GM21367 (cell line): ENCODE results near the gene AKR7A2.

Experiments used
- ATAC-seq: cut with Tn5 transposase; IDR thresholded peaks from one replicate; pipeline ENCODE4 v1.9.1; 2021; ENCODE audit not compliant: unreplicated experiment

AKR7A2 gene

DNA sequence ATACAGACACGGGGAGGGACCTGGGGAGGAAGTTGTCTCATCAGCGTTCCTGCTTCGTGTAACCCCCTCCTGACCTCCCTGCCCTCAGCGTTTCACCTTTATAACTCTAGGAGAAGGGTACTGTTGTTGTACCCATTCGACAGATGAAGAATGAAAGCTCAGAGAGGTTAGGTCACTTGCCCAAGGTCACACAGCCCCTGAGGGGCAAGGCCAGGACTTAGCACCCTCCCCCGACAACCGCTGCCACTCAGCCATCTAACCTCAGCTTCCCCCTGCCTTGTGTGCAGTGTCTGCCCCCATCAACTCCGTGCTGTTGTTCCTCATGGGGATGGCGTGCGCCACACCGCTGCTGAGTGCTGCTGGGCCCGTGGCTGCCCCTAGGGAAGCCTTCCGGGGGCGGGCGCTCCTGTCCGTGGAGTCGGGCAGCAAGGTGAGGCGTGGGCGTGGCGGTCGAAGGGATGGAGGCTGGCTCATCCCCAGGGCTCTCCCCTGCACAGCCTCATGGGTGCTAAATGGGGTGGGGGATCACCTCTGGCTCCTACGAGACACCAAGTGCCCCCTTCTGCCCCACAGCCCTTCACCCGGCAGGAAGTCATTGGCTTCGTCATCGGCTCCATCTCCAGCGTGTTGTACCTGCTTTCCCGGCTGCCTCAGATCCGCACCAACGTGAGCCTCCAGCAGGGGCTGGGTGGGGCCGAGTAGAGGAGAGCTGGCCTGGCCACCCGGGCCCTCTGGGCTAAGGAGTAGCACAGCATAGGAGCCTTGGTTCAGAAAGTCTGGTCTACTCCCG lies 14.2 kb upstream of the AKR7A2 start:
- no peak for ATAC-seq

DNA sequence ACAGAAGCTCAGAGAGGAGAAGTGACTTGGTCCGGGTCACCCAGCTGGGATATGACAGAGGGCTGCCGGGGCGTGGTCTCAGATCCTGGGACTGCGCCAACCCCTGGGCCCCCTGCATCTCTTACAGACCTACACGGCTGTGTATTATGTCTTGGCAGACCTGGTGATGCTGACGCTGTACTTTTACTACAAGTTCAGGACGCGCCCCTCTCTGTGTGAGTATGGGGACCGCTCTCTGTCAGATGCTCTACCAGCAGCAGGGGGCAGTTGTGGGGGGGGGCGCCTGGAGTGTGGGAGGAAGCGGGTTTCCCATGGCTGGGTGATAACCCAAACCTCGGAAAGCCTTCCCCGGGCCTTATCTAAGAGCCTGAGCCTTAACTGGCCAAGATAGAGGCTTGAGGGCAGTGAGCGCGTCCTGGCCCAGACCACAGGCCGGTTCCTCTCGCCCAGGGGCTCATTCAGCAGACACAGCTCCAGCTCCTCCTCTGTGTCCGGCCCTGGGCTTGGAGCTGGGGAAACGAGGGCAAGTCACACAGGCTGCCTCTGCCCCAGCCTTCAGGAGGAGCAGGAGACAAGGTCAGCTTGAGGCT lies 13.5 kb upstream of the AKR7A2 start:
- no peak for ATAC-seq

DNA sequence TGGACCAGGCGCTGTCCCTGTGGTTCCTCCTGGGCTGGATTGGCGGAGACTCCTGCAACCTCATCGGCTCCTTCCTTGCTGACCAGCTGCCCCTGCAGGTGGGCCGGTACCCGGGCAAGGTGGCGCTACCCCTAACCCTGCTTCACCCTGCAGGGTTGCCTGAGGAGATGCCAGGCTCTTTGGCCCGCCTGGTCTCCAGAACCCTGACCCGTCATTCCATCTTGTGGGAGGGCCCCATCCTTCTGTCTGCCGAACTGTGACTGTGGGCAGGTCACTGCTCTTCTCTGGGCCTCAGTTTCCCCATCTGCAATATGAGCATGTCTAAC lies 12.7 kb upstream of the AKR7A2 start:
- no peak for ATAC-seq

DNA sequence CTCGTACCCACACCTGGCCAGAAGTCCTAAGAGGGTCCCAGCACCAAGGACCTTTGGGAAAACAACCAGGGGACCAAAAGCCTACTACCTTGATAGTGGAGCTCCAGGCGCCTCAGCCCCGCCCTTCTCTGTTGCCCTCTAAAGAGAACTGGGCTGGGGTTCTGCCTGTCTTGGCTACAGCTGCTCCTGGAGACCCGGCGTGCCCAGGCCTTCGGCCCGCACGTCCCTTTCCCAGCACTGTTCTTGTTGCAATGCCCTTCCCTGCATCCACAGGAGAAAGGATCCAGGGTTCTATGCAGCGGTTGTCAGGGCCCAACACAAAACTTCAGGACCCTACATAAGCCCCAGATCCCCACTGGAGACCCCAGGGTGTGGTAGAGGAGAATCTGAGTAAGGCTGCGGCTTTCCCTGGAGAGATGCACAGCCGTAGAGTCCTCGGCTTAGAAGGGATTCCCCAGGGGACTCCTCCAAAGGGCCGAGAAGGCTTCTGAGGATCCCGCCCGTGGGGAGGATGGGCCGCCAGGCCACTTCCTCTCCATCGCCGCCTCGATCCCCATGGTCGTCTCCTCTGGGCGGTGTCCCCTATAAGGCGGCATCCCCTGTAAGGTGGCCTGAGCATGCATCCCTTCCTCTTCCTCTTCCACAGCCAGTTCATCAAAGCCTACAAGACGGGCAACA lies 12.2 kb upstream of the AKR7A2 start:
- ATAC-seq, result no peak

DNA sequence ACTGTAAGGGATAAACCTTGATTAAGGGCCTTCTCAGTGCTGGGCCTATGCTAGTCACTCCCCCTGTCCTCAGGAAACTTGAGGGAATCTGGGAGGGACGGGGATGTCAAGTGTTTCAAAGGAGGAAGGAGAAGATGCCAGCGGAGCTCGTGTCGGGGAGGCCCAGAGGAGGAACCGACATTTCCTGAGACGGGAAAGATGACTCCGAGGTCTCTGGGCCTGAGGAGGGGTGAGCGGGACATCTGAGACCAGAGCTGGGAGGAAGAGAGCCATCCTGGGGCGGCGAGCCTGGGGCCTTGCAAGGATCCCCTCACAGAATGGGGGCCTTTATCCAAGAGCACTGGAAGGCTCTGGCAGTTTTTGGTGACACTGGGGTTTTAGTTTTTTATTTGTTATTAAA lies 10.5 kb upstream of the AKR7A2 start:
- no peak for ATAC-seq

DNA sequence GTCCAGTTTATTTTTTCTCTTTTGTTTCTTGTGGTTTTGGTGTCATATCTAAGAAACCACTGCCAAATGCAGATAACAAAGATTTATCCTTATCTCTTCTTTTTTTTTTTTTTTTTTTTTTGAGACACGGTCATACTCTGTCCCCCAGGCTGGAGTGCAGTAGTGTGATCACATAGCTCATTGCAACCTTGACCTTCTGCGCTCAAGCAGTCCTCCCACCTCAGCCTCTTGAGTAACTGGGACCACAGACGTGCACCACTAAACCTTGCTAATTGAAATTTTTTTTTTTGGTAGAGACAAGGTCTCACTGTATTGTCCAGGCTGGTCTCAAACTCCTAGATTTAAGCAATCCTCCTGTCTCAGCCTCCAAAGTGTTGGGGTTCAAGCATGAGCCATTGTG lies 9.1 kb upstream of the AKR7A2 start:
- ATAC-seq, result no peak

DNA sequence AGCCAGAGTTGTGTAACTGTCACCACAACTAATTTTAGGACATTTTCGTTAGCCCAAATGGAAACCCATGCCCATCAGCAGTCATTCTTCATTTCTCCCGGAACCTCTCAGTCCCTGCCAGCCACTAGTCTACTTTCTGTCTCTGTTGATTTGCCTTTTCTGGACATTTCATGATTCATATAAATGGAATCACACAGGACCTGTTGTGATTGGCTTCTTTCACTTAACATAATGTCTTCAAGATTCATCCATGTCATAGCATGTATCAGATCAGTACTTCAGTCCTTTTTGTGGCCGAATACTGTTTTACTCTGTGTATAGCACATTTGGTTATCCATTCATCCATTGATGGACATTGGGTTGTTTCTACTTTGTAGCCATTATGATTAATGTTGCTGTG lies 7.3 kb upstream of the AKR7A2 start:
- no peak for ATAC-seq

DNA sequence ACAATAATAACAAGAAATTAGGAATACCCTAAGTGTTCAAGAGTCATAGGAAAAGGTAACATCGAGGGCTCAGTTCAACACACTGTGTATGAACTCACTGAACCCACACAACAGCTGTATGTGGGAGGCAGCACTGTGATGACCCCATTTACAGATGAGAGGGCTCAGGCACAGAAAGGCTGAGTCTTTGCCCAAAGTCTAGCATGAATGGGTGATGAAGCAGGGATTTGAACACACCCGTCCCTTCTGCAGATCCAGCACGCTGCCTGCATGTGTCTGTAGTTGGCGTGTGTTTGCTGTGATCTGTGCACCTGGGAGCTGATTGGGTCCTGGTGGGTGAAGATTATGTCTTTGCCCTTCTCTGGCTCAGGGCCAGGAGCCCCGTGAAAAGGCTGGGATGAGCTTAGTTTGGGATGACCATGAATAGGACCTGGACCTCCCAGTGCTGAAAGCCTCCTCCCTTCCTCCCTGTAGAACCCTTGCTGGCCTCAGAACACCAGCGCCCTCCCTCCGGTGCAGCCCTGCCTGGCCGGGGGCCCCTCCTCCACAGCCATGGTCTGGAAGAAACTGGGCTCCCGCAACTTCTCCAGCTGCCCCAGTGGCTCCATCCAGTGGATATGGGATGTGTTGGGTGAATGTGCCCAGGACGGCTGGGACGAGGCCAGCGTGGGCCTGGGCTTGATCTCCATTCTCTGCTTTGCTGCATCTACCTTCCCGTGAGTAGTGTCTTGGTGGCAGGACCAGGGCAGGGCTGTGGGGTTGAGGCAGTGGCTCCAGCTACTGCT lies 5.4 kb upstream of the AKR7A2 start:
- ATAC-seq, result no peak

DNA sequence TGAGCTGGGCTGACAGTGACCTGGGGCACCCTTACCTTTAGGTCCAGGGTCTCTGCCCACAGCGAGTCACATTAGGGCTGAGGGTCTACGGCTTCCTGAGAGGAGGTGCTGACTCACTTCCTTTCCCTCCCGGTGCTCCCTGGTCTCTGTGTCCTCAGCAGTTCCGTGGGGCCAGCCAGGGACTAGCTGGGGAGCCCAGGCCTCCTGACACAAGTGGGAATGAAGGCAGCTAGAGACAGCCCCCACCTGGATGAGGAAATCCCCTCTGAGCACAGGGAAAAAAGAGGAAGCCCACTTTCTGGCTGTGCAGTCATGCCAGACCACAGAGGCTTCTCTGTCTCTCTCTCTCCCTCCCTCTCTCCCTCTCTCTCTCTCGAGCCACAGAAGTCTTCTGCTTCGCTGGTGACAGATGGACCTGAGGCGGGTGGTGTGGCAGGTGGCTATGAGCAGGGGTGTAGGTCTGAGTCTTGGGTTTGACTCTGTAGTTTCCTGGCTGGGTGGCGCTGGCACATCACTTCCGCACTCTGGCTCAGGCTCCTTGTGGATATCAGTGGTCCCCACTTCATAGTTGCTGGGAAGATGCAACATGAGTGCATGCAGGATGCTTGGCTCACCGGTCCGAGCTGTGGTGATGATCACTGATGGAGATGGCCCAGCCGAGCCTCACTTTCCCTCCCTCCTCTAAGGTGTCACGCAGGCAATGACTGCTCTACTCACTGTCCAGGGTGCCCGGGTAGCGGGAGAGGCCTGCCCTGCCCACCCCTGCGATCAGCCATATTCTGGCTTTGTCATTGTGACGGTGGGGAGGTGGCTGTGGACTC lies 3.6 kb upstream of the AKR7A2 start:
- ATAC-seq, result no peak

DNA sequence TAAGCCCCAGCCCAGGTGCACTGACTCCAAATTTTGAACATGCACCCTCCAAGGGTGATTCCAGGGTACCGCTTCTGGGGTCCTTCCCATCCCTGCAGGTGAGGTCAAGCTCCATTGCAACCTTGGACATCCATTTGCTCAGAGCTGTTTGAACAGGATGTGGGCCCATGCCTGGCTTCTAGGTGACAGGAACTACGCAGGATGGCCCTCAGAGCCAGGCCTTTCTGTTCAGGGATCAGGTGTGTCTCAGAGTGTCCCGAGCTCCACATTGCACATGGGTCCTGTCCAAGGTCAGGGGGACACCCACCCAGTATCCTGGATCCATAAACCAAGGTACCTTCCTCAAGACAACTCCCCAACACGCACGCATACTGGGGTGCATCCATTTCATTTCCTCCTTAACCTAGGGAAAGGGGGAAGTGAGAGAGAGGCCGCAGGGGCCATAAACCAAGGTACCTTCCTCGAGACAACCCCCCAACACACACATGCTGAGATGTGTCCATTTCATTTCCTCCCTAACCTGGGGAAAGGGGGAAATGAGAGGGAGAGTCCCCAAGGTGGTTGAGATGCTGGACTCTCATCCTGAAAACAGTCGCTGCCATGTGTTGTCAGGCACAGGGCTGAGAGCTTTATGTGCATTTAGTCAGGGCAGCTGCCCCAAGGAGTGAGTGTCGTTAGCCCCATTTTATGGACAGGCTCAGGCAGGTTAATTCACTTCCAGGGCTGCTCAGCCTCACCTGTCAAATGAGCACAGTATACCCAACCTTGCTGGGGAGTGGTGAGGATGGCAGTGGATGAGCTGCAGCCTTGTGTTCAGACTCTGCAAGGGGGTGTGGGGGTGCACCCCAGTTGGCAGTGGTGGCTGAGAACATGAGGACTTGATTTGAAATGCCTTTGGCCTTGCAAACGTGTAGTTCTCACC lies 2.3 kb upstream of the AKR7A2 start:
- ATAC-seq, result no peak

DNA sequence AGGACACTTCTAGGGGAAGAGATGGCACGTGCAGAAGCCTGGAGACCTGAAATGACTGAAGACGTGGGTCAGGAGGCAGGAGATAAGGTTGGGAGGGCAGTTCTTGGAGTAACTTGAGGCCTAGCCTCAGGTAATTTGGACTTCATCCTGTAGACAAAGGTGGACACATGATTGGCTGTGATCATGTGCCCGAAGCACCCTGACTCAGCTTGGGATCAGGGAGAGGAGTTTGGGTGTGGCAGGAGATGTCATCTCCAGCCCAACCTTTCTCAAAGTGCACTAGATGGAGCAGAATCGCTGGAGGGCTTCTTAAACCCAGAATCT lies 1.7 kb upstream of the AKR7A2 start:
- ATAC-seq, result no peak

DNA sequence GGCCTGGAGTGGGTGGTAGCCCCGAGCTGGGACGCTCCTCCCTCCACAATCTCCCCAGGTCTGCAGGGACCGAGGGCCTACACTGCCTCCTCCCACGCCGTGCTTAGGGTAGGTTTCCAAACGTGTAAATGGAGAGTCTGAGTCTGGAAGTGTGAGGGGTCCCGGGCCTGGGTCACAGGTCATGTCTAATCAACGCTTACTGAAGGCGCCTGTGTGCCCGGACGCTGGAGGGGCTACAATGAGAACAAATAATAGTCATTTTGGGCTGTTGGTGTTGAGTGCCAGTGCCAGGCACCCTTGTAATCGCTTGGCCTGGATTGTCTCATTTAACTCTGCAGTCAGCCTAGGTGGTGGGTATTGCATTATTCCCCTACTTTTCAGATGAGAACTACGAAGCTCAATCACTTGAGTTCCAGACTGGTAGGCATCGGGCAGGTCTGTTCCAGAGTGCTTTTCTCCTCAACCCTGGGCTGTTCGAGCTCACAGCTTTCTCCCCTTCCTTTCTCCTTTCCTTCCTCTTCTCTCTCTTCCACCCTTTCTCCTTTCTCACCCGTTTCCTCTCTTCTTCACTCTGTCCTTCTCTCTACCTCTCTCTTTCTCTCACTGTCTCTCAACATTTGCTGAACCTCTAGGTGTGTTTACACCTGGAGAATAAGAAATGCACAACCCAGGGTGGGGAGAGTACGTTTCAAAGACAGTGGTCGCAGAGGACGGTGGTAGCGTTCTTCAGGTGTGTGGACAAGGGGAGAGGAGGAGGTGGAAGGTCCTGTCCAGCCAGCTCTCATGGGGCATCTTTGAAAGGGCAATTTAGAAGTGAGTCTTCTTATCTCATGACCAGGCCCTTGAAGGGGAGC lies 1.1 kb upstream of the AKR7A2 start:
- peak; percentile 4 for ATAC-seq

DNA sequence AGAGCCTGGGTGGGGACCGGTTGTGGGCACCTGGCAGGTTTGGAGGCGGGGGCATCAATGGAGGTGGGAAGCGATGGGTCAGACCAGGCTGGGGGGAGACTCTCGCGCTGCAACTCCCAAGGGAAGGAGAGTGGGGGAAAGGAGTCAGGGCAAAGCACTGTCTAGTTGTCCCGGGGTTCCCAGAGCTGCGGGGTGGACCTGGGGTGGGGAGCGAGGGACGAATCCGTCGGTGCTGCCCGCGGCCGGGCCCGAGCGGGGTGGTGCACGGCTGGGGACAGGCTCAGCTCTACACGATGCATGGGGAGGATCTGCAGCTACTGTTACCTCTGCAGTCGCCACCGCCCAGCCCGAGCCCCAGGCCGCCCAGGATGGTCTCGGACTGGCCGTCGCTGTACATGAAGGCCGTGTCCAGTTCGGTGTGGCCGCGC lies 427 bp downstream of the AKR7A2 start:
- ATAC-seq, result no peak

DNA sequence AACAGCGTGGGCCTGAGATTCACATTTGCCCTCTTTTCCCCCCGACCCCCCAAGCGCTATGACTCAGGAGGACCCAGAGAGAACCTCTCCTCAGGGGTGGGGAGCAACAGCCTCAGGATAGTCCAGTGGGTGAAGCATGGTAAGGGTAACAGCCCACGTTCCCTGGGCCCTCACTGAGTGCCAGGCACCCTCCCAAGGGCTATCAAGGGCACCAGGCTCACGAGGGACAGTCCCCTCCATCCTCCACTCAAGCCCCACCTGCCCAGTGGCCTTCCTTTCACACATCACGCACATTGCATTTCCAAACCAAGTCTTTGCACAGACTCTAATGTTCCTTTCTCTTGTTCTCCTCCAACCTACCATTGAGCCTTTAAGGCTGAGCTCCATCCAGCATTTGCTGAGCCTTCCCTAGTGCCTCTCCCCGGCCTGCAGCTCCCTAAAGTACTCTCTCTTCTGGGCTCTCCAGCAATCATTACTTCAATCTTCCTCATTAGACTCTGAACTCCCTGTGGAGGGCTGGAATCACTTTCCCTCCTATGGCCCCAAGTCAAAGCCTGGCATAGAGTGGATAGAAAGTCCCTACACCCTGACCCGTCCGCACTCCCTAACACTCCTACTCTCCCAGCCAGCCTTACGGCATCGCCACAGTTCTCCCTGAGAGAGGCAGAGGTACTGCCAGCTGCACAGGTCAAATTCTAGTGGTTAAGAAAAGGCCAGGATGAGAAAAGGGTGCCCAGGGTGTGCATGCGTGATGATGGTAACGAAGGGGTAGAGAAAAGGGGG lies 1.0 kb downstream of the AKR7A2 start:
- no peak for ATAC-seq

DNA sequence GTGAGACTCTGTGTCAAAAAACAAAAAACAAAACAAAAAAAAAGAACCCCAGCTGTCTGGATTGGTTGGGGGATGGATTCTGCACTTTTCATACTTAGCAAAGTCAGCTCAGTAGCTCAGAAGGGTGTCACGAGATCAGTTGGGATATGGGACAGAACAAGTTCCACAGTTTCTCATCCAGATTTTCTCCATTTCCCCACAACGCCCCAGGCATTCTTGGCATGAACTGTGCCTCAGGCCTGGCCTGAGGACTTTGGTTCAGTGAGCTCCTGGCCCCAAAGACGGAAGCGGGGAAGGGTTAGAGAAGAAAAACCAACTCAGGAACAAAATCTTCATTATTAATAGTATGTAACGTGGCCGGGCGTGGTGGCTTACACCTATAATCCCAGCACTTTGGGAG lies 1.9 kb downstream of the AKR7A2 start:
- ATAC-seq, result no peak

DNA sequence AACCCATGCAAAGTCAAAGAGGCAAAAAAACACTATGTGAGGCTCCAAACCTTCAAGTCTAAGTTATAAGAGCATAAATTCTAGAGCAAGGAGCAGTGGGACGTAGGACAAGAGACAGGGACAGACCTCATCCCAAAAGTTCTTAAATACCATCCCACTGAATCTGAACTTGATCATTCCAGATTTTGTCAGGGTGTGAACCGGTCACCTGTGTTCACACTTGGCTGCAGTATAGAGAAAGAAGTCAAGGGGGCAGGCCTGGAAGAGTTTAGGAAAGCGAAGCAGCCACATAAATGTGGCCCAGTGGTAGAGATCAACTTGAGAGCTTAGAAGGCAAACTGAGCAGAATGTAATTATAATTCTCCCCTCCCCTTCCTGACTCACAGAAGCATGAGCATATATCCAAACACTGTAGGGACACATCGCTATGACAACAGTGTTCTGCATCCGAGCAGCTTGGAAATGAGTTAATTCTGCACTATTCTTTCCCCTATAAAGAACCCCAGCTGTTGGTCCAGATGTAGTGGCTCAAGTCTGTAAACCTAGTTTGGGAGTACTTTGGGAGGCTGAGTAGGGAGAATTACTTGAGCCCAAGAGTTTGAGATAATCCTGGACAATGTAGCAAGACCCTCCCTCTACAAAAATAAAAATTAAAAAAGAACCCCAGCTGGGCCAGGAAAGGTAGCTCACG lies 2.7 kb downstream of the AKR7A2 start:
- no peak for ATAC-seq

DNA sequence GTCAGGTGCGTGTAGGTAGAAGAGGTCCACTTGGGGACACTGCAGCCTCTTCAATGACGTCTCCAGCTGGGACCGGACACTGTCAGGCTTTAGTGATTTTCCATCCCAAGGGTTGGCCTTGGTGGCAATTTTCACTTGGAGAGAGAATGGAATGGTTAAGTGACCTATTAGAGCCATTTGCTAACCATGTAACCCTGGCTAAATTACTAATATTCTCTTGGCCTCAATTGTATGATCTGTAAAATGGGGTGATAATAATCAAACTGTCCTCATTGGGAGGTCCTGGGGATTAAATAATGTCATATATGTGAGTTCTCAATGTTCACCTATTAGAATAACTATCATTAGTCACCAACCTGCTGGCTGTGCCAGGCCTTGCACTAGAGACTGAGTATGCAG lies 3.4 kb downstream of the AKR7A2 start:
- ATAC-seq, result no peak
